Measurements from ENCODE around the gene ITGAD. TPM values are rescaled to one million over a fixed set of nuclear protein-coding genes. Genes with fewer than 3 reads are reported as not detected.

ITGAD gene
- polyA plus RNA-seq, 3 donors, result 0.04 TPM; not detected in 2

- Histone ChIP-seq H4K20me1 (ENCODE audit: insufficient read depth, low read length) (no peaks in the 10 kb centered on the region), H3K9ac (ENCODE audit: insufficient read depth, low read length, poor library complexity, severe bottlenecking) (no peak overlapping the region)
- H3K27me3 Mint-ChIP-seq (ENCODE audit: low read depth in 3 of 3), result peaks cover 4 to 9% (median 7%) of the 10 kb centered on the region in 3 donors
These were observed 14.3 kb downstream of the ITGAD start for GRCh38 chr16:31407406-31407805.

GRCh38 chr16:31409433-31409832, 16.3 kb downstream of the ITGAD start:
- no peak overlapping the region for H3K4me3 Mint-ChIP-seq
- Histone ChIP-seq H3K9ac (ENCODE audit: insufficient read depth, low read length, poor library complexity, severe bottlenecking) (no peak overlapping the region), H3K4me2 (replicated peaks; ENCODE audit: extremely low read depth, low read length, poor library complexity, severe bottlenecking) (no peak overlapping the region), H3K9me3 (replicated peaks in 1 of 2; ENCODE audit: control insufficient read depth in 1 of 2, insufficient read depth in 1 of 2, low read length in 2 of 2) (no peaks in the 10 kb centered on the region), H3K36me3 (replicated peaks in 1 of 2; ENCODE audit: control insufficient read depth in 1 of 2, insufficient read depth in 2 of 2, low read length in 2 of 2) (no peaks in the 10 kb centered on the region), H3K4me1 (ENCODE audit: control insufficient read depth in 1 of 2, insufficient read depth in 2 of 2, low read length in 2 of 2) (peaks cover under 1 to 2% of the 10 kb centered on the region in 2 donors), H3K79me2 (ENCODE audit: insufficient read depth, low read length) (no peaks in the 10 kb centered on the region), H4K20me1 (ENCODE audit: insufficient read depth, low read length) (no peaks in the 10 kb centered on the region), H2AFZ (ENCODE audit: insufficient read depth, low read depth, low read length, poor library complexity, severe bottlenecking) (no peak overlapping the region), H3K4me3 (replicated peaks in 1 of 3; ENCODE audit: low read depth in 2 of 3, low read length in 3 of 3) (no peak overlapping the region), H3K27me3 (ENCODE audit: control insufficient read depth in 2 of 2, insufficient read depth in 2 of 2, low read length in 2 of 2) (no peaks in the 10 kb centered on the region), H3K27ac (ENCODE audit: low read depth in 1 of 2, low read length in 2 of 2) (no peak overlapping the region)
- no peak overlapping the region for H3K27ac Mint-ChIP-seq
- peaks cover 1% of the 10 kb centered on the region for H3K4me1 Mint-ChIP-seq
- intact Hi-C loops (cut with micrococcal nuclease), result no loop called here
- peaks cover 5 to 9% (median 7%) of the 10 kb centered on the region in 3 donors for H3K27me3 Mint-ChIP-seq (ENCODE audit: low read depth in 3 of 3)
- no peaks in the 10 kb centered on the region for H3K36me3 Mint-ChIP-seq
- no peak for DNase-seq
- TF ChIP-seq CTCF (IDR thresholded peaks at IDR 0.05), result no peak
- no CpG with 5 or more reads among the region's 3 CpGs for WGBS (ENCODE audit: insufficient coverage)
- H3K9me3 Mint-ChIP-seq, result no peaks in the 10 kb centered on the region

More at GRCh38 chr16:31407406-31407805, 14.3 kb downstream of the ITGAD start:
- Mint-ChIP-seq H3K4me1 (peaks cover 7% of the 10 kb centered on the region), H3K9me3 (no peaks in the 10 kb centered on the region), H3K4me3 (no peak overlapping the region), H3K27ac (no peak overlapping the region), H3K36me3 (no peaks in the 10 kb centered on the region)
- H2AFZ ChIP-seq (ENCODE audit: insufficient read depth, low read depth, low read length, poor library complexity, severe bottlenecking), result no peak overlapping the region
- H3K79me2 ChIP-seq (ENCODE audit: insufficient read depth, low read length), result no peaks in the 10 kb centered on the region
- no peak overlapping the region for H3K4me2 ChIP-seq (replicated peaks; ENCODE audit: extremely low read depth, low read length, poor library complexity, severe bottlenecking)
- H3K27me3 ChIP-seq (ENCODE audit: control insufficient read depth in 2 of 2, insufficient read depth in 2 of 2, low read length in 2 of 2), result no peaks in the 10 kb centered on the region
- no peaks in the 10 kb centered on the region for H3K36me3 ChIP-seq (replicated peaks in 1 of 2; ENCODE audit: control insufficient read depth in 1 of 2, insufficient read depth in 2 of 2, low read length in 2 of 2)
- no peak for DNase-seq
- intact Hi-C loops (cut with micrococcal nuclease), result no loop called here
- H3K4me3 ChIP-seq (replicated peaks in 1 of 3; ENCODE audit: low read depth in 2 of 3, low read length in 3 of 3), result no peak overlapping the region
- no peaks in the 10 kb centered on the region for H3K9me3 ChIP-seq (replicated peaks in 1 of 2; ENCODE audit: control insufficient read depth in 1 of 2, insufficient read depth in 1 of 2, low read length in 2 of 2)
- H3K4me1 ChIP-seq (ENCODE audit: control insufficient read depth in 1 of 2, insufficient read depth in 2 of 2, low read length in 2 of 2), result peaks cover 7 to 8% of the 10 kb centered on the region in 2 donors
- no peak for TF ChIP-seq CTCF (IDR thresholded peaks at IDR 0.05)
- no peak overlapping the region for H3K27ac ChIP-seq (ENCODE audit: low read depth in 1 of 2, low read length in 2 of 2)
- 74% methylated on average over 8 of the region's 8 CpGs for WGBS (ENCODE audit: insufficient coverage)

Data from CD14-positive monocyte (primary cell).